GM12878 (cell line): Measurements from ENCODE around the gene ZBTB22. TPM values are rescaled to one million over a fixed set of nuclear protein-coding genes. Genes with fewer than 3 reads are reported as not detected.

Source experiments
- ATAC-seq: fragments of 200-7000 bp; cut with Tn5 transposase; 3 replicates; pipeline ENCODE4 v1.9.1; 2020; ENCODE audit warnings: mild to moderate bottlenecking, moderate library complexity
- BruUV-seq: library from RNA; stranded (reverse); fragments of 400-500 nt; replicated peaks from 2 replicates; lab custom pipeline; 2021; lab: Mats Ljungman, UMichigan
- CTCF ChIA-PET: fragments of 300-600 bp; sonication (Branson Sonifier 250); formaldehyde crosslinking; extraction: SDS; loops from one replicate; lab custom pipeline; 2021; ENCODE audit warnings: inconsistent platforms; lab: Yijun Ruan, JAX
- POLR2A ChIA-PET: fragments of 350-600 bp; formaldehyde crosslinking; extraction: SDS; loops from one replicate; lab custom pipeline; 2021; ENCODE audit warnings: inconsistent platforms; lab: Charles Lee
- RAD21 ChIA-PET: fragments of 300-600 bp; sonication (Branson Sonifier 250); formaldehyde crosslinking; loops from one replicate; lab custom pipeline; 2023; ENCODE audit warnings: antibody characterized with exemption; ENCODE audit not compliant: unreplicated experiment; lab: Charles Lee
- SMC1A ChIA-PET: fragments of 300-600 bp; sonication (Branson Sonifier 250); formaldehyde crosslinking; loops from one replicate; lab custom pipeline; 2023; ENCODE audit not compliant: unreplicated experiment, uncharacterized antibody; lab: Charles Lee
- DNase-seq: peaks from one replicate; pipeline ENCODE4 v3.0.0-alpha.2; 2011; ENCODE audit warnings: low read depth, low spot score
- FAIRE-seq: peaks from 3 replicates; lab custom pipeline; 2011; peaks lifted over from hg19 to GRCh38; lab: Jason Lieb, UNC
- H2AFZ ChIP-seq: 2 replicates; pipeline ENCODE4 v1.6.0; 2011; ENCODE audit warnings: low read depth, low read length, control low read depth; ENCODE audit not compliant: control insufficient read depth
- H3K27ac ChIP-seq: 2 replicates; pipeline ENCODE4 v1.5.1; 2011; ENCODE audit warnings: control low read depth; ENCODE audit not compliant: control insufficient read depth, insufficient read depth
- H3K27me3 ChIP-seq, 2 experiments: replicated peaks in 1 of 2; 2 replicates each; pipeline versions ENCODE4 v1.6.0 to v1.6.1; 2011; ENCODE audit warnings: low read length in 1 of 2; ENCODE audit not compliant: control insufficient read depth in 2 of 2, insufficient read depth in 2 of 2
- H3K36me3 ChIP-seq, 2 experiments: 2 replicates each; pipeline ENCODE4 v1.5.1; 2011; ENCODE audit warnings: low read length in 1 of 2; ENCODE audit not compliant: control insufficient read depth in 2 of 2, insufficient read depth in 2 of 2
- H3K4me1 ChIP-seq: 2 replicates; pipeline ENCODE4 v1.6.1; 2011; ENCODE audit warnings: mild to moderate bottlenecking, low read length, moderate library complexity, mixed read lengths; ENCODE audit not compliant: control insufficient read depth, insufficient read depth
- H3K4me2 ChIP-seq: 2 replicates; pipeline ENCODE4 v1.6.0; 2011; ENCODE audit warnings: control low read depth; ENCODE audit not compliant: control insufficient read depth, insufficient read depth
- H3K4me3 ChIP-seq: fragments of 200-600 bp; sonication (generic); 2 replicates; pipeline ENCODE4 v1.5.1; 2016
- H3K79me2 ChIP-seq: 2 replicates; pipeline ENCODE4 v1.6.0; 2011; ENCODE audit warnings: low read length; ENCODE audit not compliant: control insufficient read depth, insufficient read depth
- H3K9ac ChIP-seq: 2 replicates; pipeline ENCODE4 v1.8.0; 2011; ENCODE audit warnings: low read length, control low read depth, mixed read lengths; ENCODE audit not compliant: control insufficient read depth, insufficient read depth
- H3K9me3 ChIP-seq: replicated peaks from 3 replicates; pipeline ENCODE4 v1.5.1; 2011; ENCODE audit warnings: mild to moderate bottlenecking, low read length; ENCODE audit not compliant: control insufficient read depth, insufficient read depth
- H4K20me1 ChIP-seq: 2 replicates; pipeline ENCODE4 v1.6.0; 2011; ENCODE audit not compliant: control insufficient read depth, insufficient read depth
- CHD1 ChIP-seq: IDR thresholded peaks from 2 replicates; pipeline ENCODE4 v1.6.1; 2012; ENCODE audit warnings: low read depth, low read length, improper control_type of control experiment
- CREM ChIP-seq: IDR thresholded peaks from 2 replicates; pipeline ENCODE4 v1.6.1; 2014; ENCODE audit warnings: antibody characterized with exemption, low read depth
- E2F4 ChIP-seq: IDR thresholded peaks from 2 replicates; pipeline ENCODE4 v1.6.1; 2012; ENCODE audit warnings: low read depth, low read length, improper control_type of control experiment
- ESRRA ChIP-seq: IDR thresholded peaks from 2 replicates; pipeline ENCODE4 v1.6.1; 2012; ENCODE audit warnings: mild to moderate bottlenecking, low read length, improper control_type of control experiment
- EZH2 ChIP-seq: IDR thresholded peaks from 2 replicates; pipeline ENCODE4 v1.6.1; 2012; ENCODE audit warnings: low read depth, mild to moderate bottlenecking, control low read depth, inconsistent platforms, low read length, borderline replicate concordance; ENCODE audit not compliant: control insufficient read depth
- FOXM1 ChIP-seq: IDR thresholded peaks from 2 replicates; pipeline ENCODE4 v1.6.1; 2012; ENCODE audit warnings: low read depth, mild to moderate bottlenecking, inconsistent platforms, low read length, moderate library complexity
- LARP7 ChIP-seq: fragments of 450-650 bp; IDR thresholded peaks from 2 replicates; pipeline ENCODE4 v1.6.1; 2017; ENCODE audit warnings: mild to moderate bottlenecking
- PKNOX1 ChIP-seq: fragments of 450-650 bp; IDR thresholded peaks from 2 replicates; pipeline ENCODE4 v1.6.1; 2016; ENCODE audit warnings: mild to moderate bottlenecking
- RELB ChIP-seq: fragments of 450-650 bp; IDR thresholded peaks from 2 replicates; pipeline ENCODE4 v1.6.1; 2017; ENCODE audit warnings: low read depth, mild to moderate bottlenecking, moderate library complexity
- RUNX3 ChIP-seq: IDR thresholded peaks from 2 replicates; pipeline ENCODE4 v1.6.1; 2012; ENCODE audit warnings: low read length, inconsistent platforms
- SIN3A ChIP-seq: IDR thresholded peaks from 2 replicates; pipeline ENCODE4 v1.6.1; 2012; ENCODE audit warnings: low read depth, low read length, improper control_type of control experiment
- SRF ChIP-seq, 2 experiments: IDR thresholded peaks; 2 replicates each; pipeline ENCODE4 v1.6.1; 2011; ENCODE audit warnings: low read depth in 2 of 2, low read length in 2 of 2, mild to moderate bottlenecking in 1 of 2, moderate library complexity in 1 of 2
- SUPT20H ChIP-seq: IDR thresholded peaks from 2 replicates; pipeline ENCODE4 v1.6.1; 2011; ENCODE audit warnings: low read depth, mild to moderate bottlenecking, low read length, moderate library complexity, borderline replicate concordance; ENCODE audit not compliant: control insufficient read depth
- TCF3 ChIP-seq: IDR thresholded peaks from 2 replicates; pipeline ENCODE4 v1.6.1; 2012; ENCODE audit warnings: low read depth, mild to moderate bottlenecking, low read length, borderline replicate concordance; ENCODE audit not compliant: insufficient read depth
- ZBED1 ChIP-seq: IDR thresholded peaks from 2 replicates; pipeline ENCODE4 v1.6.1; 2016; ENCODE audit warnings: borderline replicate concordance
- ZNF274 ChIP-seq: IDR thresholded peaks from one replicate; pipeline ENCODE4 v1.8.0; 2011; ENCODE audit not compliant: insufficient read length, insufficient read depth
- ZNF384 ChIP-seq: IDR thresholded peaks from 2 replicates; pipeline ENCODE4 v1.6.1; 2012; ENCODE audit warnings: low read depth, mild to moderate bottlenecking, low read length, improper control_type of control experiment, borderline replicate concordance
- ZSCAN29 ChIP-seq: fragments of 450-650 bp; IDR thresholded peaks from 2 replicates; pipeline ENCODE4 v1.6.1; 2017; ENCODE audit warnings: mild to moderate bottlenecking, moderate library complexity
- WGBS: methylation state at CpG from one replicate; pipeline ENCODE4 v1.1.6; 2016; ENCODE audit warnings: low lambda C conversion rate; ENCODE audit not compliant: insufficient replicate concordance, insufficient coverage; ENCODE audit errors: missing lambda C conversion rate; 5-methylcytosine and 5-hydroxymethylcytosine counted together
- in situ Hi-C: fragments of 300-500 bp; cut with MboI; formaldehyde crosslinking; loops from 9 replicates; pipeline ENCODE4 v1.14.3; 2018; ENCODE audit warnings: mixed read lengths
- intact Hi-C: fragments of 100-400 bp; cut with micrococcal nuclease; formaldehyde crosslinking; loops from one replicate; pipeline ENCODE4 v1.14.2; 2022; ENCODE audit not compliant: unreplicated experiment
- polyA plus RNA-seq, 11 experiments: library from polyadenylated mRNA; depleted of rRNA in 4 of 11; unstranded in 6 of 11; stranded (reverse) in 5 of 11; fragments of >200 nt; fragmentation: Nextera tagmentation in 4 of 11; fragmentation: Illumina TruSeq in 1 of 11; extraction: Ambion mirVana in 4 of 11; extraction: Trizol in 1 of 11; gene quantifications; 1 replicate in 1 of 11; 2 replicates in 10 of 11; pipeline versions ENCODE4 v1.2.1 to v1.2.3, GENCODE V29; 2011 to 2016; ENCODE audit warnings: inconsistent platforms in 2 of 11, missing spikeins in 2 of 11, low read depth in 1 of 11
- total RNA-seq, 4 experiments: library from RNA; depleted of rRNA in 3 of 4; stranded (reverse); fragments of >200 nt in 3 of 4; fragmentation: Illumina TruSeq in 1 of 4; extraction: Trizol in 1 of 4; gene quantifications; 2 replicates each; pipeline versions ENCODE4 v1.2.1 to v1.2.3, GENCODE V29; 2013 to 2021

ZBTB22 gene
- total and polyA plus RNA-seq, 10 of the 15 experiments (the other 5 are each of a cell fraction or from before 2014, with no cell fraction given) = 0.11 to 9.9 (median 4.8) TPM

- TF ChIP-seq TCF3 (0 out of 2 replicates have a peak, but pooled peaks have one; percentile 29), SRF (IDR thresholded peaks at IDR 0.05; ENCODE audit: low read depth in 2 of 2, low read length in 2 of 2) (0 out of 4 replicates have a peak, but pooled peaks of 1 of the 2 experiments have one; percentile 43), SUPT20H (no peak), RELB (peak; percentile 65; the same call in 1 of the 2 replicates), ESRRA (no peak), ZSCAN29 (no peak), PKNOX1 (no peak), FOXM1 (peak; percentile 22; the same call in 1 of the 2 replicates), RUNX3 (peak; percentile 20; the same call in 1 of the 2 replicates), CREM (no peak)
Measured at GRCh38 chr6:33324125-33324524, 6.6 kb upstream of the ZBTB22 start (continued).

- Histone ChIP-seq H3K27ac (peak overlapping the region; percentile 83), H4K20me1 (0 out of 2 replicates have a peak, but pooled peaks cover 3% of the 10 kb centered on the region), H3K36me3 (peaks cover 12 to 16% of the 10 kb centered on the region in 2 experiments; a peak in 3 of 4 replicates), H3K4me1 (peaks cover 15% of the 10 kb centered on the region), H3K9me3 (no peaks in the 10 kb centered on the region), H3K79me2 (peaks cover 29% of the 10 kb centered on the region), H2AFZ (peak overlapping the region; percentile 82), H3K27me3 (no peaks in the 10 kb centered on the region), H3K4me2 (peak overlapping the region; percentile 79), H3K9ac (peak overlapping the region; percentile 82), H3K4me3 (peak overlapping the region; percentile 80)
- ChIA-PET CTCF (interaction anchor here (0.7 to 1.7 kb wide), 3 partner anchors 23 to 357 kb away, joined by 3 to 7 read pairs (median 3); no protein-coding TSS in a partner anchor), POLR2A (interaction anchor here (0.6 to 1.5 kb wide), 6 partner anchors 13 to 352 kb away, joined by 3 to 7 read pairs (median 3); partner anchors contain the start of gene CUTA), RAD21 (interaction anchor here (0.7 to 1.2 kb wide), 3 partner anchors 24 to 95 kb away, joined by 3 to 5 read pairs (median 4); no protein-coding TSS in a partner anchor), SMC1A (interaction anchor here (0.8 to 2.0 kb wide), 5 partner anchors 8 to 284 kb away, joined by 3 to 7 read pairs (median 3); no protein-coding TSS in a partner anchor)
- no TSS peak for BruUV-seq
- in situ Hi-C loops = no loop called here
- TF ChIP-seq ZNF384 (0 out of 2 replicates have a peak, but pooled peaks have one; percentile 11), ZBED1 (no peak), LARP7 (no peak), EZH2 (no peak), CHD1 (no peak), E2F4 (no peak), SIN3A (no peak), ZNF274 (no peak)
- intact Hi-C loops = no loop called here
- no peak for DNase-seq
- ATAC-seq = peak; percentile 1; the same call in 2 of the 3 replicates
- FAIRE-seq = no peak
- WGBS = 1% methylated on average over 12 of the region's 12 CpGs
Measured at GRCh38 chr6:33323623-33323948, 6.0 kb upstream of the ZBTB22 start.
